Measurements from ENCODE around the gene TEKT3.

TEKT3 gene

DNA sequence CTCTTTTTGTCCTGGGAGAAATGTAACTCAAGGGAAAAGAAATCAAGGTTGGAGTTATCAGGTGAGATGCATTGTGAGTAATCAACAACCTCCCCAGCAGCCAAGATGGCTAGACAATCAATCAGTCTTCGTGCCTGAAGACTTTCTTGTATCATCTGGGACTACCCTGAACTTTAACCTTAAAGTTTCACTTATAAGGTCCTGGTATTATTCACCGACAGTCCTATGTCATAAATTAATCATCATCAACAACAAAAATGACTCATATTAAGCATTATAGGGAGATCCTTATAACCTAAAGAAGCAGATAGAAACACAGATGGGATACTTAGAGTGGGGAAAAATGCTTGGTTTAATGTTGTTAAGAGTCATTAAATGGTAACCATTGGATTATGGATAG is 7.7 kb upstream of the TEKT3 start:
- no peak for DNase-seq

DNA sequence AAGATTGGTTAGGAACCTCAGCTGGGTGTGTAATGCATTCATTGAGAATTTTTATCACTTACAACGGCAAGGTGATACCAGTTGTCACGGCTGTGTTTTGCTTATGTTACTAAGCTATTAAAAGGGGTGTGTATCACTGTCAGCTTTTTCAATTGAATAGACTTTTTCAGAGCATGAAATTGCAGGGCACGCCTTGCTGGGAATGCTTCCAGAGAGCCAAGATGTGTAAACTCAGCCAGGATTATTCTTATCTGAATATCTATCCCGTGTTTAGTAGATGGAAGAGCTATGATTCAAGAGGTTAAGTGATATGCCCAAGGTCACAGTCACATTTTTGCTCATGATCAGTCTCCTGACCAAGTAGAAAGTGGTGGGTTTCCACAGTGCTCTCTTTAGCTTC is 6.6 kb upstream of the TEKT3 start:
- DNase-seq = no peak

DNA sequence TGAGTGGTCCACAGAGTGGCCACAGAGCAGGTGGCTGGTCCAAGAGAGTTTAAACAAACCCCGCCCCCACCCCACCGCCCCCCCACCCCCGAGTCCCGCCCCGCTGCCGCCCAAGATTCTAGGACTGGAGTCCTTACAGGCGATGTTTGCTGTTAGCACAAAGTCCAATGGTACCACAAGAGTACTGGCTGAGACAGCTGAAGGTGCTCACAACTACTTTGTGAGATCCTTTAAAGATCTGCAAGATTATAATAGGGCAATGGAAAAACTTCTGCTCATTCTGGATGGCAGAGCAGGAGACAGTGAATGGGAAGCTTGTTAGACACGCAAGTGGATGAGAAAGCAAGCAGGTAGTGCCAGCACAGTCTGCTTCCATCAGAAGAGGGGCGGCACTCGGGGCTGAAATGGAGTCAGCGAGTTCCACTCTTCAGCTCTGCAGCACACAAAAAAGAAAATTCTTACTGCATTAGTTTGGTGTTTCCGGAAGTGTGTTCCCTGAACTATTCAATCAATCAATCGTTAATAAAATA is 4.7 kb upstream of the TEKT3 start:
- no peak for DNase-seq

DNA sequence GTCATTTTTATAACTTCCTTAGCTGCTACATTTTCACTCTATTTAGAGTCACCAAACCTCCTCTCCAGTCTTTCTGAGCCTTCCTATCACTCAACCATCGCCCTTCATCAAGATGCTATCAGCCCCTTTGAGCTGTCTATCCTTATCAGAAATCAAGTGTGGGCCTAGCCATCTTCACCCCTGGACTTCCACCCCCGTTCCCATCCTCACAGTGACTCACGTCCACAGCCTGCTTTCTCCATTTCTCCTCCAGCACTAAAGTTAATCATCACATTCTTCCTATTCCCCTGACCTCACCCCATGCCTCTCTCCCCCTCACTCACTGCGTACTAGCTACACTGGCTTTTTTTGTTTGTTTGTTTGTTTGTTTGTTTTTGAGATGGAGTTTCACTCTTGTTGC is 2.4 kb upstream of the TEKT3 start:
- no peak for DNase-seq

DNA sequence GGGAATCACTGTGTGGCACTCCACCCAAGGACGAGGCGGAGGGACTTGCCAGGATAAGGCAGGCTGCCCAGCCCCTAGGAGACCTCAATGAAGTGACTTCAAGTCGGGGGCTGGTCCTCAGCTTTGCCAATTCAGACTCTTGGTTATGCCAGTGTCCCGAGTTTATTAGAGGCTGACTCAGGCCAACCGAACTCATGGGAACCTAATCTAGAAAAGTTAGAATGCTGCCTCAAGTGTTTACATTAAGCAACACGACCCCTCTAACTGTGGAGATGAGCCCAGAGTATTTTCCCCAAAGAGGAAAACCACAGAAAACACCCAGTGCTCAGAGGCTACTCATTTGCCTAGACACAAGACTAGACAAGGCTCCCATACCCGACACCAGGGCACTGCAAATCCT is 1.1 kb upstream of the TEKT3 start:
- DNase-seq = no peak

DNA sequence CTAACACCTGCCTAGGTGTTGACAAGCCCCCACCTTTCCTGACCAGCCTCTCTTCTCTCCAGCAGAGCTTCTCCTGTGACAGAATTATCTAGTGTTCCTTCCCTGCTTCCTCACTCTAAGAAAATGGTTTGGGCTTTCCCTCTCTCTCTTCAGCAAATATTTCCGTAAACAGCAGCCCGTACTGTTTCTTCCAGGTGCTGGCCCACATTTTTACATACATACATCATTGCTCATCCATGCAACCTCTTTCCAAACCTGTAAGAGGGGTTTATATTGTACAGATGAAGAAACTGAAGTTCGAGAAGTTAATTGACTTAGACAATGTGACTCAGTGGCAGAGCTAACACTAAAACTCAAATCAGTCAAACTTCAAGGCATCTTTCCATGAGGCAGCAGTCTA is 569 bp upstream of the TEKT3 start:
- DNase-seq = no peak

DNA sequence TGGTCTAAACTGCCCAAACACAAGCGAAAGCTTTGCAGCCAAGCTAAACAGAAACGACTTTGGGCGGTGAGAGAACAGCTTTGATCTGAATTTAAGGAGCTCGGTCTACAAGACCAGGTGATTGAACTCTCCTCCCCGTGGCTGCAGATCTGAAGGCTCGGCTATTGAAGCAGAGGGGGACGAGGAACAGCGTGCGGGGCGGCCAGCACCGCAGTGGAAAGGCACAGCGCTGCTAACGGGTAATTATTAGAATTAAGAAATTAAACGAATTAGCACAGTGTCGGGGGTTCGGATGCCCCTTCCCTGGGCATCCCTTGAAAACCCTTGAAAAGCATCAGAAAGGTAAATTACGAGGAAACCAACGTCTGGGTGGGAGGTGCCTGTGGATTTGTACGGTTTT is 431 bp downstream of the TEKT3 start:
- no peak for DNase-seq

DNA sequence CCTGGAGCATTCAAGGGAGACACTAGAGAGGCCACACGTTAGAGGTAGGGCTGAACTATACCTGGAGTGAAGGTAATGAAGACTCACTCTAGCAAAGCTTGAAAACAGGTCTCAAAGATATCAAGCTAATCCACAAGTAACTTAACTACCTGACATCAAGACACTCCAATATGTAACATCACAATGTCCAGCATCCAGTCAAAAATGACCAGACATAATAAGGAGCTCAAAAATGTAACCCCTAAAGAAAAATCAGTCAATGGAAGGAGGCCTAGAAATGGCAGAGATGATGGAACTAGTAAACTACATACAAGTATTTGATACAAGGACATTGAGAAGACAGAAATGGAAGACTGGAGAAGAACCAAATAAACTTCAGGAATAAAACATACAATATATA is 6.0 kb downstream of the TEKT3 start:
- DNase-seq = no peak

DNA sequence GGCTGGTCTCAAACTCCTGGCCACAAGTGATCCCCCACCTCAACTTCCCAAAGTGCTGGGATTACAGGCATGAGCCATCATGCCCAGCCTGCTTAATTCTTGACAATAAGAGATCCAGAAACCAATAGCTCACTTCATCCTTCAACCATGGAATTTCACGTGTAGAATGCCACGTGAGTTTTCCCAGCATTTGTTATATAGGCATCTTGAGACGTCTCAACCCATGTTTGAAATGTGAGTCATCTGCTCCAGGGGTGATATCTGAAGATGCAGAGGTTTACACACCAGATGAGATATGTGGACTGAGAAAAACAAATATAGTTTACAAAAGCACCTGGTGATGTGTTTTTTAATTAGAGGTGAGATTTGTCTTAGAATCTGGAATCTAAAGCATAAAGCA is 7.1 kb downstream of the TEKT3 start:
- DNase-seq = no peak

DNA sequence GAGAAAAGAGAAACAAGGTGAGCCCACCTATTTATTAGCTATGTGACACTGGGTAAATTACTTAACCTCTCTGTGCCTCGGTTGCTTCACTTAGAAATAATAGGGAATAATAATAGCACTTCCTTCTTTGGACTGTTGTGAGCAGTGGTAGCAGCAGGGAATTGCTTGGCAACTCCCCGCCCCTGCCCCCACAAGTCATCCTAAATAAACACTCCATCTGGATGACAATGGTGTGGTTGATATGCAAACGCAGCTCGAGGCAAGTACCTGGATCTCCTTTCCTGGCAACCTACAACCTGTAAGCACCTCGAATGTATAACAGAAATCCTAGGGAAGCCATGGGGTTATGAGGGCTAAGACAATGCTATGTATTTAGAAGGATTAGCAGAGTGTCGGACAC is 9.1 kb downstream of the TEKT3 start:
- no peak for DNase-seq

DNA sequence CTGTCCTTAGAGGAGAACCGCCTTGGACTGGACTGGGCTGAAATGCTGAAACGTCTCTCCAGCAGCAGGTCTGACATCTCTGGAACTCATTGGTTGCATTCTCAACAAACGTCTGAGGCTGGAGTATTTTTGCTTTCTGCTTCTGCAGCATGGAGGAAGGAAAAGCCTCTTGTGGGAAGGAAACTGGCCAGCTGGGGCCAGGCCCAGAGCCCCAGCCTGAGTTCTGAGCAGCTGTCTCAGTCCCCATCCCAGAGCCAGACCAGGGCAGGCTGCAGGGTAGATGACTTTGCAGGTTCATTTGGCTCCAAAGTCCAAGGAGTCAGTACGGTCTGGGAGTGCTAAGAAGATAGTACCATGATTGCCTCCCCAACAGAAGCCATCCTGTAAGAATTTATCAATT is 18.3 kb downstream of the TEKT3 start:
- DNase-seq = no peak

DNA sequence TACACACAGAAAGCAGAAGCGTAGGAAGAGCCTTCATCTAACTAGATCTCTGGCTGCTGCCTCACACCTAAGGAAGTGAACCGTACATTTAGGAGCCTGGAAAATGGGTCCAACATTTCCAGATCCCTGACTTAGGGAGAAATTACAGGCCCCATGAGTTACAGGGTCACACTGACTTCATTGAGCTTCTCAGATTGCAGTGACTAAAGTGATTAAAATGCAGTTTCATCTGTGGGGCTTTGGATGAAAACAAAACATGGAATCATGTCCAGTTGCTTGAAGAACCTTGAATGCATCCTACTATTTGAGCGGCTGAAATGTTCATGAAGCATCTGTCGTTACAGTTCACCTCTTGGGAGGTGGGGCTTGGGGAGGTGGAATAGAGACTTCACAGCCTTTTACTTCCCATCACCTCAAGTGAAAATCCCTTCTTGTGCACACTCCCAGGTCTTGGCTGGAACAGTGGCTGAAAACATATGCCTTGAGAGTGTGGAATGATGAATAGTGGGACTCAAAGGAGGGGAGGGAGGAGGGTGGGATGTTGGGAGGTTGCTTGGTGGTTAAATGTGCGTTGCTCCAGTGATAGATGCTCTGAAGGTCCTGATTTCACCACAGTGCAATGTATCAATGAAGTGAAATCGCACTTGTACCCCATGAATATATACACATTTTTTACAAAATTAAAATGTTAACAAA is 19.7 kb downstream of the TEKT3 start:
- no peak for DNase-seq

DNA sequence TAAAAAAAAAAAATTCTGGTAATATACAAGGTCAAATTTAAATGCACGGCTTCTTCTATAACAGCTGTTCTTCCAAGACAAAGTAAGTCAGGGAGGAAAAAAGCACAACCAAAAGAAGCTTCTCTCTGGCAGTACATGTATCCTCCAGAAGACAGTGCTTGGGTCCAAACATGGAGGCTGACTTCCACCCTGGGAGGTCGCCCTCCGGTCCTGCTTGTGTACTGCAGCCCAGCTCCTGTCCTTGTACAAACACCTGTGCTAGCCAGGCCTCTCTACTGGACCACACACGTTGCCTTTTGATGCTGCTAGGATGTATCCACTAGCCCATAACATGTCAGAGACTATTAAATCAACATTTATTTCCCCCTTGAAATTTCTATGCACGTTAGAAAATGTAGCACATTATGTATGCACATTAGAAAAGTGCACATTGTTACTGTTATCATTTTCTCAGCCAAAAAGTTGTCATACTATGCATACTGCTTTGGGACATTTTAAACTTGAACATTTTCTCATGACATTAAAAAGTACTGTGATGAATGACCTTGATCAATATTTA is 21.9 kb downstream of the TEKT3 start:
- no peak for DNase-seq

DNA sequence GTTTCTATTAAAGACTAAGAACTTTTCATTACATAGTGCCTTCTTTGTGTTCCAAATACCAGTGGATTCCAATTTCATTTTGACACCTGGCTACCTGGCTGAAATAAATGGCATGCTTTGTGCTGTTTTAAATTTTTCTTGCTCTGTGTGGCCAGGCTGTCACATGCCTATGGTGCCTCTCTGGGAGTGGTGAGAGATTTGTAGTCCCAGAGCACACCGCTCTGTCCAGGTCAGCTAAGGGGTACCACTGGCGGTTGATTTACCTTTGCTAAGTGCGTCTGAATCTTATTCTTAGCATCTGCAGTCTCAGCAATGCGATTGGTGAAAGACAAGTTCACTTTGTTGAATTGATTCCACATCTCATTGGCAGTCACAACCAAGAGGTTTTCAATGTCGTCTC is 29.4 kb downstream of the TEKT3 start:
- DNase-seq = no peak

DNA sequence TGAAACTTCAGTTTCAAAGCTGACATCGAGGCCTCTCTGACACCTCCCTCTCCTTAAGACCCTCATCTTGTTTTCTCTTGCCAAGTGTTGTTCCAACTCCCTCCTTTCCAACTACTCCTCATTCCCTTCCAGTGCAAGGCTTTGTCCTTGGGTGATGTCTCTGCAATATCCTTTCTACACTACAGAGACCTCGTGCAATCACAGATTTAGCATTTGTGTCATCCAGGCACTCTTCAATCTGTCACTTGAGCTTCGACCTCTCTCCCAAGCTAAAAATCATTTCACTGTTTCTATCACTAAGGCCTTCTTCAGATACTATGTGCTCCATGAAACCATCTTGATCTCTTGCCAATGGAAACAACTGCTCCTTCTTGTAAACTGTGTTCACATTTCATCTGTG is 31.6 kb downstream of the TEKT3 start:
- no peak for DNase-seq

DNA sequence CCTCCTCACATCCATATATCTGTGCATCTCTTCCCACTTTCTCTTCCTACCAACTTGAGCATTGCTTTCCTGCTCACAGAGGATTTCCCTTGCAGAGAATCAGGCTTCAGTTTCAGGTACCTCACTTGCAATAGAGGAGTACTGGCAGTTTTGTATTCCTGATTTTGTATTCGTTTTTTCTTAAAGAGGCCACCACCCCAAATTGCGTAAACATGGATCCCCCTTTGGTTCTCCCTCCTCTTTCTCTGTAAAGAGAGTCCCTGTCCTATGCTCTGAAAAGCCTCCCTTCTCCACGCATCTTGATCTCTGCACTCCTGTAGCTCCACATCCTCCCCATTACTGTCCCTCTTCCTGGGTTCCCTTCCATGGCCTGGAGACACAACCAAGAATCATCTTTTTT is 32.2 kb downstream of the TEKT3 start:
- DNase-seq = no peak

DNA sequence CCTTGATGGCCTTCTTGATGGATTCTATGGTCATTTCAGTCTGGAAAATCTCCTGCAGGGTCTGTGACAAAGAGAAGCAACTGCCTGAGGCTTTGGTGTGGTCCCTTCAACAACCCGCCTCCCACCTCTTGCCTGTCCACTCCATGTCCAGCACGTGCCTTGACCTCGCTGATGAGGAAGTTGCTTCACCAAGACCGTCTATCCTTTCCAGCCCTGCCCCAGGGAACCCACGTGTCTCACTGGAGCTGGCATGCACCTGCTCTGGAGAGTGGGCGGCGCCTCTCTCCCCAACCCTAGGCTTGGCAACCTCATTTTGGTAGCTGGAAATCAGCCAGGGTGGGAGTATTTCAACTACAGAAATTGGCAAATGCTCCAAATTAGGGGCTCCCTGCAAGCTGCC is 32.6 kb downstream of the TEKT3 start:
- DNase-seq = no peak

DNA sequence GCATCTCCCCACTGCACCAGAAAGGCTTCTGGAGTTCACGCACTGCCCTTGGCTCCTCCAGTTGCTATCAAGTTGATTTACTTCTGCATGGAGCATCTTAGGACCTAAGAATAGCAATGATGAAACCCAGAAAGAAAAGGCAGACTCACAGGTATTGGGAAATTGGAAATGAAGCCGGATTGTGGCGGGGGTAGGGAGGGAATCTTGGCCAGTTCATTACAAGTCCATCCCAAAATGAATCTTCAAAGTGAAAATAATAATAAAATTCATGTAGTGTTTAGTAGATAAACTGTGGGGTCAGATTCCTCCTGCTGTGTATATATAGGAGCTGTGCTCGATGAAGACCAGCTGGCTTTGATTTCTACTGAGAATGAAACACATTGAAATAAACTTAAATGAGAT is 33.7 kb downstream of the TEKT3 start:
- DNase-seq = no peak

DNA sequence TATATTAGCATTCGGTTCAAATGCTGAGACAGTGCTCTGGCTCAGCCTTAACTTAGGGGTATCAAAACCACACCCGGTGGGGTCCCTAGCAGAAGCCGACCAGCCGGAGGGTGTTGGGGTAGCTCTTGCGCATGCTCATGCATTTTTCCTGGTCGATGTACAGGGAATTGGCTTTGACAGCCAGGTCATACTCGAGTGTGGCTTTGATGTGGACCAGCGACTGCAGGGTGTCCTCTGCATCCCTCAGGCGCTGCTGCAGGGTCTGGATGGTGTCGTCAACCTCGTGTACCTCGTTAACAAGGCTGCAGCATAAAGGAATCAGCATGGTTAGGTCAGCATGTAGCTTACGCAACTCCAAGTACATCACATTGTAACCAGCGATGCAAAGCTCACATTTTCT is 37.5 kb downstream of the TEKT3 start:
- no peak for DNase-seq

DNA sequence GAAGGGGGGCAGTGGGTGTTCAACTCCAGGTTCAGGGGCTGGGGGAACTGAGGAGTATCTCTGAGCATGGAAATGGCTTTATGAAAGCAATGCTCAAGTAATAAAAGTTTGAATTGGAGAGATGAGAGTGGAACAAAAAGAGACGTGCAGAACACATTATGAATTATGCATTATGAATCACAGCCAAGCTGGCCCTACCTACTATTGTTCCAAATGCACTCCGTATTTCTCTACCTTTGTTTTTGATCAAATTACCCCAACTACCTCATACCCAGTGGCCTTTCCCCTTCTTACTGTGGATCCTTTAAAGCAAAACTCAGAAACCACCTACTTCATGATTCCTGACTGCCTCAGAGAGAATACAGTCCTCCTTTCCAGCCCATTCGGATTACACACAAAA is 38.1 kb downstream of the TEKT3 start:
- no peak for DNase-seq

DNA sequence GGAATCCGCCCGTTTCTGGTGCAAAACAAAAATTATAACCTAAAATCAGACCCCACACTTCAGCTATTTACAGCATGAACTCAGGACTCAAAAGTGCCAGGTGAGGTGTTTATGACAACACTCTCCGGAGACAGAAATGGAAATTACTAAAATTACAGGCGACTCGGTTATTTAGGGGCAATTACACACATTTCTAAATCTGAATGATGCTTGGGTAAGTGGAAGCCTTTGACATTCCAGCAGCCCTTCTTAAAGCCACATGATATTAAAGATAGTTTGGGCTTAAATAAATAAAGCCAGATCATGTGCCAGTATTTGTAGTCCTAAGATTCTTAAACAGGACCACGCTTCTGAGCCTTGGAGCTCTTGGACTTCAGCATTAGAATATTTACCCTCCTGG is 39.6 kb downstream of the TEKT3 start:
- DNase-seq = no peak

DNA sequence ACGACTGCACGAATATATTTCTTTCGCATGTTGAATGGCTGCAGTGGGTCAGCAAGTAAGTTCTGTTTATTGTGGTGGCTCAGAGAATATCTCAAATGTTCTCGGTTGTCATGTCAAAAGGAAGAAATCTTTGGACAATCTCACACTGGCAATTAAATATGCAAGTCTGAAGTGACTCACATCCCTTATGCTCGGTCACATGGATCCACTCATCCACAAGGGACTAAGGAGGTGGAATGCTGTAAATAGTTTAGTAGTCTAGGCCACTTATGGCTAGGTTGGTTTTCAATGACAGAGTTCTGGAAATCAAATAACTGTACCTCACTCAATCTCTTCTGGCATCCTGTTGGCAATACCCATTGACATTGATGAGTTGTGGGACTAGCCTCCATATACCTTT is 43.2 kb downstream of the TEKT3 start:
- no peak for DNase-seq

DNA sequence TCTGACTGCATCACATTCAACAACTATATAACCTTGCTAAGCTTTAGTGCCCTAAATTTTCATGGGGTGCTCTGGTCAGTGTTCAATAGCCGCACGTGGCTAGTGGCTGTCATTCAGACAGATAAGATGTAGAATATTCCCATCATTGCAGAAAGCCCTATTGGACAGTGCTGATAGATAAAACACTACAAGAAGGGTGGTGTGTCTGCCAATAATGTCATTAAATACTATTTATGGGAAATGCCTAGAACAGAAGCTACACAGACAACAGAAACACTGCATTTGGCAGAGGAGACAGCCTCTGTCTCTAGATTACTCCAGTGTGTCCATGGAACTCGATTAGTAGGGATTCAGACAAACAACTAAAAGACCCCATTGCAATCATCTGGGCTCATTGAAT is 47.8 kb downstream of the TEKT3 start:
- DNase-seq = no peak

DNA sequence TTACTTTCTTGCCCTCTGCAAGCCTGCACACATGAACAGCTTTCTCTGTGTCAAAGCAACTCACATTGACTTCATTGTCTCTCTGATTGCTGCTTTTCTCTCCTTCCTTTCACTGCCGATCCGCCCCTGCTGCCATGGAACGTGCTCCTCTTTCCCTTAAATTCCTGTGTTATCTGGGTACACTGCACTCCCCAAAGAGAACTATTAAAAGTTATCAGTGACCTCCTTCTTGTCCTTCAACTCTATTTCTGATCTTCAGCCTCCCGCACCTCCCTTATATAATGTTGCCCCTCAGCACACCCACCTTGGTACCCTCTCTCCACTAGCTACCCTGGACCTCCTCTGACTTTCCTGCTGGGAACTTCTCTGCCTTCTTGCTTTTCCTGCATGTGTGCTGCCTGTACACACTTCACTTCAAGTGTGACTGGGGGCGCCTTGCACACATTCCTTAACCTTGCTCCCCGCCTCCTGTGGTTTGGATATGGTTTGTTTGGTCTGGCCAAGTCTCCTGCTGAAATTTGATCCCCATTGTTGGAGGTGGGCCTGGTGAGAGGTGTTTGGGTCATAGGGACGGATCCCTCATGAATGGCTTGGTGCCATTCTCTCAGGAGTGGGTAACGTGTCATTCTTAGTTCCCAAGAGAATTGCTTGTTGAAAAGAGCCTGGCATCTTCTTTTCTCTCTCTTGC is 49.6 kb downstream of the TEKT3 start:
- no peak for DNase-seq

DNA sequence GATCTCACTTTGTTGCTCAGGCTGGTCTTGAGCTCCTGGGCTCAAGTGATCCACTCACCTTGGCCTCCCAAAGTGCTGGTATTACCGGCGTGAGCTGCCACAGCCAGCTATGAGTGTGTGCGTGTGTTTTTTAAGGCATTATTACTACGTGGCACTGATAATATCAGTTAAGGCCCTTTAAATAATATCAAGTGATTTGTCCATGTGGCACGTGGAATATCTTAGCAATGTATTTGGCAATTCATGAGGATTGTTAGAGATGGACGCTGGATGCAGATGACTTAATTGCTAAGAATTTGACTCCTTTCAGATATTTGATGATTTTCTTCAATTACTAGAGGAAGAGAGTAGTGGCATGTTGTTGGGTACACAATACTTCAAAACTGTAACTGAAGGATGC is 50.8 kb downstream of the TEKT3 start:
- DNase-seq = no peak

Measured in activated CD4-positive, alpha-beta T cell treated with anti-CD3 and anti-CD28 coated beads, Interleukin-2, Interleukin-6, amounts not matched to agents 100 ng/mL and 50 ng/mL, durations not matched to agents 16 hours and 8 hours (primary cell).